ENCODE data around the gene KLF9. TPM values are rescaled to one million over a fixed set of nuclear protein-coding genes. Genes with fewer than 3 reads are reported as not detected.

The KLF9 gene
- total RNA-seq, 1 experiment from 2014 or later: 1.0 TPM

- no peak for TF ChIP-seq AR (CRISPR knock-in tag; IDR thresholded peaks at IDR 0.05)
- TF ChIP-seq IRF1 (CRISPR knock-in tag; IDR thresholded peaks at IDR 0.05): peak; percentile 84; the same call in 1 of the 2 replicates
- peak; percentile 79 for TF ChIP-seq NR2C2 (CRISPR knock-in tag; IDR thresholded peaks at IDR 0.05)
- TF ChIP-seq ZBTB21 (CRISPR knock-in tag; IDR thresholded peaks at IDR 0.05; ENCODE audit: borderline replicate concordance): peak; percentile 86; the same call in 1 of the 2 replicates
- TF ChIP-seq NFYB (CRISPR knock-in tag; conservative IDR thresholded peaks at IDR 0.05; ENCODE audit: low read depth): peak; percentile 78
- TF ChIP-seq ZMAT4 (CRISPR knock-in tag; IDR thresholded peaks at IDR 0.05): no peak
- 0 out of 2 replicates have a peak, but pooled peaks have one; percentile 36 for TF ChIP-seq ZNF219 (CRISPR knock-in tag; IDR thresholded peaks at IDR 0.05; ENCODE audit: borderline replicate concordance)
- no peak for TF ChIP-seq ZNF512 (CRISPR knock-in tag; IDR thresholded peaks at IDR 0.05; ENCODE audit: borderline replicate concordance)
- peak; percentile 70; the same call in 1 of the 2 replicates for TF ChIP-seq SMAD4 (CRISPR knock-in tag; IDR thresholded peaks at IDR 0.05)
- TF ChIP-seq ZNF138 (CRISPR knock-in tag; conservative IDR thresholded peaks at IDR 0.05): 0 out of 2 replicates have a peak, but pooled peaks have one; percentile 29
- no peak for TF ChIP-seq ZNF121 (CRISPR knock-in tag; IDR thresholded peaks at IDR 0.05)
- TF ChIP-seq ELF4 (CRISPR knock-in tag; IDR thresholded peaks at IDR 0.05; ENCODE audit: low read depth): no peak
- TF ChIP-seq HMGA2 (CRISPR knock-in tag; IDR thresholded peaks at IDR 0.05): no peak
- peak; percentile 41; the same call in 1 of the 2 replicates for TF ChIP-seq ZNF232 (CRISPR knock-in tag; IDR thresholded peaks at IDR 0.05)
- 0 out of 2 replicates have a peak, but pooled peaks have one; percentile 44 for TF ChIP-seq HMGXB4 (CRISPR knock-in tag; IDR thresholded peaks at IDR 0.05)
- 0 out of 2 replicates have a peak, but pooled peaks have one; percentile 40 for TF ChIP-seq TEAD4 (CRISPR knock-in tag; IDR thresholded peaks at IDR 0.05)
- no peak for TF ChIP-seq ZNF263 (CRISPR knock-in tag; IDR thresholded peaks at IDR 0.05; ENCODE audit: low read depth)
- TF ChIP-seq ZNF416 (CRISPR knock-in tag; IDR thresholded peaks at IDR 0.05): no peak
- TF ChIP-seq ZNF671 (CRISPR knock-in tag; IDR thresholded peaks at IDR 0.05): no peak
- TF ChIP-seq NFATC4 (CRISPR knock-in tag; IDR thresholded peaks at IDR 0.05): no peak
- TF ChIP-seq E2F1 (CRISPR knock-in tag; IDR thresholded peaks at IDR 0.05): peak; percentile 89
- peak; percentile 89; the same call in 1 of the 2 replicates for TF ChIP-seq TP53 (CRISPR knock-in tag; IDR thresholded peaks at IDR 0.05)
- peak; percentile 98 for TF ChIP-seq FOXK1 (CRISPR knock-in tag; IDR thresholded peaks at IDR 0.05)
- TF ChIP-seq GRHL2 (CRISPR knock-in tag; IDR thresholded peaks at IDR 0.05; ENCODE audit: insufficient replicate concordance, severe bottlenecking): no peak
- TF ChIP-seq E2F5 (CRISPR knock-in tag; IDR thresholded peaks at IDR 0.05): 0 out of 2 replicates have a peak, but pooled peaks have one; percentile 76
- no peak for TF ChIP-seq E2F4 (CRISPR knock-in tag; IDR thresholded peaks at IDR 0.05; ENCODE audit: borderline replicate concordance, low read depth)
Measured at GRCh38 chr9:70413799-70414775, at the start of gene KLF9 (continued).

Data from WTC11 (cell line).